Ramos (cell line): ENCODE results near the gene DNAJC5.
"Not testable (repeated sequence)": the region's sequence is repeated elsewhere in the genome, so short reads cannot be mapped to it uniquely, and the experiment has no call there.

Source experiments
- in situ Hi-C: fragments of 300-500 bp; cut with MboI; formaldehyde crosslinking; loops from one replicate; pipeline ENCODE4 v1.14.3; 2022; ENCODE audit warnings: low sequenced_read_pairs; ENCODE audit not compliant: unreplicated experiment

The DNAJC5 gene

DNA sequence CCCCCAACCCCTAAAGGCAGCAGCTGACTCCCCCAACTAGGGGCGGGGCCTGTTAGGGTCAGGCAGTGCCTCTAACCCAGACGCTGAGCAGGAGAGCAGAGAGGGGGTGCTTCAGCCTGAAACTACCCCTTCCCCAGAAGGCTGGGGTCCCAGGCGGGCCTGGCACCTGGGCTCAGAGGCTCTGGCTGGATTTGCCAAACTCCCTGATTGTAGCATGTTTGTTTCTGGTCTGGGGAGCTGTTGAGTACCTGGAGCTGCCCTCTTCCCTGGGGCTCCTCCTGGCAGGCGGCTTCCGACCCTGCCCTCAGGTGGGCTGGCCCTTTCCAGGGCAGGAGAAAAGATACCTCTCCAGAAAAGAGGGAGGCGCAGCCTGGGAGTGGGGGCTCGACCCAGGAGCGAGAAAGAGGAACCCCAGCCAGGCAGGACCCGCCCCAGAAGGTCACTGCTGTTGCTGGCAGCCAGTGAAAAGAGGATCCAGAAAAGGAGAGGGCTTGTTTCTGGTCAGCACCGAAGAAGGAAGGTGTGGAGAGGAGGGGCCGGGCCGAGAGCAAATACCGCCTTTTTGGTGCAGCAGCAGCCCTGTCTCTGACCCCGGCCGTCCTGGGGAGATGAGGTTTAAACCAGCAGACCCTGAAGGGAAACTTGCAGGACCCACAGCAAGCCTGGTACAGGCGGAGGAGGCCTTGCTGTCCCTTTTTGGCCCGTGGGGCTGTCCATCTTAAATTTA lies 34.4 kb upstream of the DNAJC5 start:
- in situ Hi-C loops, result no loop called here

DNA sequence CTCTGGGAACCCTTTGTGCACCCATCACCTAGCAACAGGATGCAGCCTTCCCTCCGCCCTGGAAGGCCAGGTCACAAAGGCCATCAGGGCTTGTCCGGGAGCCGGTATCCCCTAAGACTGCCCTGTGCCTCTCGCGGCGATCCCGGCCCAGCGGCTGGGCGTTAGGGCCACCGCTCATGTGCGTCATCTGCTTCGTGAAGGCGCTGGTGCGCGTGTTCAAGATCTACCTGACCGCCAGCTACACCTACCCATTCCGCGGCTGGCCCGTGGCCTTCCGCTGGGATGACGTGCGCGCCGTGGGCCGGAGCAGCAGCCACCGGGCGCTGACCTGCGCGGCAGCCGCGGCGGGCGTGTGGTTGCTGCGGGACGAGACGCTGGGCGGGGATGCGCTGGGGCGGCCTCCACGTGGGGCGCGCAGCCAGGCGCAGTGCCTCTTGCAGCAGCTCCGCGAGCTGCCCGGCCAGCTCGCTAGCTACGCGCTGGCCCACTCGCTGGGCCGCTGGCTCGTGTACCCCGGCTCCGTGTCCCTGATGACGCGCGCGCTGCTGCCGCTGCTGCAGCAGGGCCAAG lies 33.5 kb upstream of the DNAJC5 start, which contains the start of gene ABHD16B:
TSS of gene ABHD16B (plus strand) at position 134 of the 570 bp plus-strand sequence. CDS start at position 177, 43 bp downstream.
- in situ Hi-C loops, result no loop called here

DNA sequence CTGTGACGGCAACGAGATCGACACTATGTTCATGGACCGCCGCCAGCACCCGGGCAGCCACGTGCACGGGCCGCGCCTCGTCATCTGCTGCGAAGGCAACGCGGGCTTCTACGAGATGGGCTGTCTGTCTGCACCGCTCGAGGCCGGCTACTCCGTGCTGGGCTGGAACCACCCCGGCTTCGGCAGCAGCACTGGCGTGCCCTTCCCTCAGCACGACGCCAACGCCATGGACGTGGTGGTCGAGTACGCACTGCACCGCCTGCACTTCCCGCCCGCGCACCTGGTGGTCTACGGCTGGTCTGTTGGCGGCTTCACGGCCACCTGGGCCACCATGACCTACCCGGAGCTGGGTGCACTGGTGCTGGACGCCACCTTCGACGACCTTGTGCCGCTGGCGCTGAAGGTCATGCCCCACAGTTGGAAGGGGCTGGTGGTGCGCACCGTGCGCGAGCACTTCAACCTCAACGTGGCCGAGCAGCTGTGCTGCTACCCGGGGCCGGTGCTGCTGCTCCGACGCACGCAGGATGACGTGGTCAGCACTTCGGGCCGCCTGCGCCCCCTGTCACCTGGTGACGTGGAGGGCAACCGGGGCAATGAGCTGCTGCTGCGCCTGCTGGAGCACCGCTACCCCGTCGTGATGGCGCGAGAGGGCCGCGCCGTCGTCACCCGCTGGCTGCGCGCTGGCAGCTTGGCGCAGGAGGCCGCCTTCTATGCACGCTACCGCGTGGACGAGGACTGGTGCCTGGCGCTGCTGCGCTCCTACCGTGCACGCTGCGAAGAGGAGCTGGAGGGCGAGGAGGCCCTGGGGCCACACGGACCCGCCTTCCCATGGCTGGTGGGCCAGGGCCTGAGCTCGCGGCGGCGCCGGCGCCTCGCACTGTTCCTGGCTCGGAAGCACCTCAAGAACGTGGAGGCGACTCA lies 32.7 kb upstream of the DNAJC5 start:
- in situ Hi-C loops, result no loop called here

DNA sequence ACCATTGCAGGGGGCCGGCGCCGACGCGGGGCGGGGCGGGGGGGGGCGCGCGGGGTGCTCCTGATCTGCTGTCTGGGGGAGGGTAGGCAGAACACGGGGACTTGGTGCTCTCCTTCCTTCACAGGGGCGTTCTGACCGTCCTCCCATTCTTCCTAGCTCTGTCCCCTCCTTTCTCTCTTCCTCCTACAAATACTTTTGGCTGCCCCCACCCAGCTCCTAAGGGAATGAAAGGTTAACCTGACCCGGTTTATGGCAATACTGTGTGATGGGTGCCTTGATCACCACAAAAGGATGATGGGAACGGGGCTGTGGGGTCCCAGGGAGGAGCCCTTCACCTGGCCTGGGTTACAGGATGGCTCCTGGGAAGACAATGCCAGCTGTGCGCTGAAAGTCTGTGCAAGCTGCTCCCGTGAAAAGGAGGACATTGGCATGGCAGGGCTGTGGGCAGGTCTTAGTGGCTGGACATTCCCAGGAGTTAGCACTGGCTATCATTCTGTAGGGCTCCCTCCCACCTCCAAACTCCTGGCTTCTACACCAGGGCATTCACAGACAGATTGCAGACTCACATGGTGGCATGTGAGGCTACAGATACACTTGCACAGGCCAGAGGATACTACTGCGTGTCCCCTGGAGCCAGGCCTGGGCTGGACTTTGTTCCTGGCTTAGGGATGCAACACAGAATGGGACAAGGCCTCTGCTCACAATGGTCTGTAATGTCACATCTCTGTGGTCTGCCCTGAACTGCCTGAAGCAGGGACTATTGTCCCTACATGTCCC lies 31.7 kb upstream of the DNAJC5 start:
- in situ Hi-C loops, result no loop called here

DNA sequence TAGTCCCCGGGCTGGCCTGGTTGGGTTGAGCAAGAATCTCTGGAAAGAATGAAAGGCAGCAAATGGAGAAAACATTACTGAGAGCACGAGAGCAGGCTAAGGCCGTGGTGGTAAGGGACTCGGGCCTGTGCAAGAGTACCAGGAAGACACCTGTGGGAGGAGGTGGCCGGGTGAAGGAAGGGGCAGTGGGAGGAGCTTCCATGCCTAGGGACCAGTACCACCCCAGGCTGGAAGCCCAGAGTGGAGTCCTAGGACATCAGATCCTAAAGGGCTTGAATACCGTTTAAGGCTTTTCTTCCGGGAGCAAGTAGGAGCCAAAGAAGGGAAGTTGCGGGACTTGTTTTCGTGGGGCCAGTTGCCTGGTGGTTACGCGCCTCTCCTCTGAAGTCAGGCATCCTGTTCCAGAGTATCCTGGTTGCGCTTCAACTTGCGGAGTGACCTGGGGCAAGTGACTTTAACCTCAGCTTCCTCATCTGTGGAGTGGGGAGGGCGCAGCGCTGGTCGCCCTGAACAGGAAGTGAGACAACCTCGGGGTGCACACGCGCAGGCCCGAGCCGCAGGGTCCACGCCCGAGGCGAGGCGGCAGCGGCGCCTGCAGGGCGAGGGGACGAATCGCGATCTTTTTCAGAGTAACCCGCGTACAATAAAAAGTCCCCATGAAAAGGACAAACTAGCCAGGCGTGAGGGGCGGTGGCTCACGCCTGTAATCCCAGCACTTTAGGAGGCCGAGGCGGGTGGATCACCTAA lies 31.0 kb upstream of the DNAJC5 start:
- in situ Hi-C loops, result no loop called here

DNA sequence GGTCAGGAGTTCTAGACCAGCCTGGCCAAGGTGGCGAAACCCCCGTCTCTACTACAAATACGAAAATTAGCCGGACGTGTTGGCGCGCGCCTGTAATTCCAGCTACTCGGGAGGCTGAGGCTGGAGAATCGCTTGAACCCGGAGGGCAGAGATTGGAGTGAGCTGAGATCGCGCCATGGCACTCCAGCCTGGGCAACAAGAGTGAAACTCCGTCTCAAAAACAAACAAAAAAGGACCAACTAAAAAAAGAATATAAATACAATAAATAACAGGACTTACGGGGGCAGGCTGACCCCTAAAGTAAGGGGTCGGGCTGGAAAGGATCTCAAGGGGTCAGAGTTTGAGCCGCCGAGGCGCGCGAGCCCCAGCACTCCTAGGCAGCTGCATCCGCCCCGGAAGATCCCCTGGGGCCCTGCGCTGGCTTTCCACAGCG lies 30.4 kb upstream of the DNAJC5 start:
- in situ Hi-C loops, result no loop called here

DNA sequence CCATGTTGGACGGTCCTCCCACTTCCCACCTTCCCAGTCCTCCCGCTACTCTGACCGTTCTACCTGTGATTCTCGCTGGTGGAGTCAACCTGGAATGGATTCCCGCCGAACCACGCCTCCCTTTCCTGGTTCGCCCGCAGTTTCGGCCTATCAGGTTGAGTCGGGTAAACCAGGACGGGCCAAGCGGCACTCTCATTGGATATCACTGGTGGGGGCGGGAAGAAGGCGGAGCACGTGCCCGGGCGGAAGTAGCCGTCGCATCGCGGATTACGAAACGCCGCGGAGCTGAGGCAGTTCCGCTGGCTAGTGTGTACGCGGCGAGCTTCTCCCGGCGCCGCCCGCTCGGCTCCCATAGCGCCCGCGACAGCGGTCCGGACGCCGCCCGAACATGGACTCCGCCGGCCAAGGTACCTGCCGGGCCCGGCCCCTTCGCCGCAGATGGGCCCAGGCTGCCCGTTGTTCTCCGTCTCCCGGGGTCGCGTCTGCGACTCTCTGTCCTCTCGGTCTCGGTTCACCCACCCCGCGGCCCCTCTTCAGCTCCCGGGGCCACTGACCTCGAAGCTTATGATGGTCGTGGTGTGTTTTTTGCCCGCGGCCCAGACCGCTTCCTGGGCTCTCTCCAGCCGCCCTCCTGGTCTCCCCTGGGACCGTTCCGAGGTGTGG lies 29.8 kb upstream of the DNAJC5 start, which contains the start of gene TPD52L2:
TSS of gene TPD52L2 (plus strand) at position 293 of the 663 bp plus-strand sequence. CDS start at position 389, 96 bp downstream.
- in situ Hi-C loops, result no loop called here

DNA sequence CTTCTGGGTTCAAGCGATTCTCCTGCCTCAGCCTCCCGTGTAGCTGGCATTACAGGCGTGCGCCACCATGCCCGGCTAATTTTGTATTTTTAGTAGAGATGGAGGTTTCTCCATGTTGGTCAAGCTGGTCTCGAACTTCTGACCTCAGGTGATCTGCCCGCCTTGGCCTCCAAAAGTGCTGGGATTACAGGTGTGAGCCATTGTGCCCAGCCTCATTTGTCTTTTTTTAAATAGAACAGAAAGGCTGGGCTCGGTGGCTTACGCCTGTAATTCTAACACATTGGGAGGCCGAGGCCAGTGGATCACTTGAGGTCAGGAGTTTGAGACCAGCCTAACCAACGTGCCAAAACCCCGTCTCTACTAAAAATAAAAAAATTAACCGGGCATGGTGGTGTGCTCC lies 27.9 kb upstream of the DNAJC5 start:
- in situ Hi-C loops, result not testable (repeated sequence)

DNA sequence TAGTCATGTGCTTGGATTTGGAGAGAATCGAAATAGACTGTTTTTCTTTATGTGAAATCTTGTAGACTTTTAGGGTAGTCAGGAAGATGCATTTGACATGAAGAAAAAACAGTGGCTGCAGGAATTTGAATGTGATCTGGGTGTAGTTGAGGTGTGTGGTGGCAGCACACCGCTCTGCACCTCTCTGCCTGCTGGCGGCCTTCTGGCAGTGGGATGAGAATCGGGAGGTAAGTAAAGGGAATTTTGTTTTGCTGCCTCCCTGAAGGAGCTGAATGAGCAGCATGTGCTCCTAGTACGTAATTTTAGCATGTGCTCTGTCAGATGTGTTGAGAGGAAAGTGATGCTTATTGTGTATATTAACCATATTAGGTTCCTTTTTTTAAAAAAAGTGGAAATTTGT lies 26.7 kb upstream of the DNAJC5 start:
- in situ Hi-C loops, result no loop called here

DNA sequence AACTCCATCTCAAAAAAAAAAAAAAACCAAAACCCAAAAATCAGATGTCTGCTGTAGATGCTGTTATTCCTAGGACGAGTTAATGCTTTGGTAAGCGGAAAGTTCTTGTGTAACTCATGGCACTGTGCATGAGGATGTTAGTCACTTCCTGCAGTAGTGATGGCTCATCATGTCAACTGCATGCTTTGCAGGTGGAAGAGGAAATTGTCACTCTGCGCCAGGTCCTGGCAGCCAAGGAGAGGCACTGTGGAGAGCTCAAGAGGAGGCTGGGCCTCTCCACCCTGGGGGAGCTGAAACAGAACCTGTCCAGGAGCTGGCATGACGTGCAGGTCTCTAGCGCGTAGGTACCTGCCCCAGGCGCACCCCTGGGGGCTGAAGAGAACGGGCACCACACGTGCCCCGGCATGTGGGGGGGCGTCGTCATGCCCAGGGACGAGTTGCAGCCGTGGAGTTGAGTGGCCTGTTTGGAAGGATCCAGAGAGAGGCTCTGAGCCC lies 21.4 kb upstream of the DNAJC5 start:
- in situ Hi-C loops, result no loop called here

DNA sequence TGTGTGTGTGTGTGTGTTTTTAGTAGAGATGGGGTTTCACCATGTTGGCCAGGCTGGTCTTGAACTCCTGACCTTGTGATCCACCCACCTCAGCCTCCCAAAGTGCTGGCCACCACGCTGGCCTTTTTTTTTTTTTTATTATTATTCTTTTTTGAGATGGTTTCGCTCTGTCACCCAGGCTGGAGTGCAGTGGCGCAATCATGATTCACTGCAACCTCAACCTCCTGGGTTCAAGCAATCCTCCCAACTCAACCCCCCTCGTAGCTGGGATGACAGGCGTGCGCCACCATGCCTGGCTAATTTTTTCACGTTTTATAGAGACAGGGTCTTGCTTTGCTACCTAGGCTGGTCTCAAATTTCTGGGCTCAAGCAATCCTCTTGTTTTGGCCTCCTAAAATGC lies 20.7 kb upstream of the DNAJC5 start:
- in situ Hi-C loops, result not testable (repeated sequence)

DNA sequence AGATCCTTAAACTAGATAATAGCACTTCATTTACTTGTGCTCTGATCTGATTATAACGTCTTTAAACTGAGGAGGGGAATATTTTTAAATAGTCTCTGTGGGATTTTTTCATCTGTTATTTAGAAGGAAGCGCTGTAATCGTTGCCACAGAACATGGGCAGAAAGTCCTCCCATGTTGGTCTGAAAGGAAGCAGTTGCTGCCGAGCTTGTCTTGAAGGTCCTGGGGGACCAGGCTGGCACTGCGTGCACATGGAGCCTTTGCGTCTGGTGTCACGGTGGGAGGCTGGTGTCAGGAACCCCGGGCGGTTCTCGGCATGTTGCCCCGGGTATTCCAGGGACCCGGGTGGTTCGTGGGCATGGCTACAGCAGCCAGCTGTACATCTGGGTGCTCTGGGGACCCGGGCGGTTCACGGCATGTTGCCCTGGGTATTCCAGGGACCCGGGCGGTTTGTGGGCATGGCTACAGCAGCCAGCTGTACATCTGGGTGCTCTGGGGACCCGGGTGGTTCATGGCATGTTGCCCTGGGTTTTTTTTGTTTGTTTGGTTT lies 18.4 kb upstream of the DNAJC5 start:
- in situ Hi-C loops, result no loop called here

DNA sequence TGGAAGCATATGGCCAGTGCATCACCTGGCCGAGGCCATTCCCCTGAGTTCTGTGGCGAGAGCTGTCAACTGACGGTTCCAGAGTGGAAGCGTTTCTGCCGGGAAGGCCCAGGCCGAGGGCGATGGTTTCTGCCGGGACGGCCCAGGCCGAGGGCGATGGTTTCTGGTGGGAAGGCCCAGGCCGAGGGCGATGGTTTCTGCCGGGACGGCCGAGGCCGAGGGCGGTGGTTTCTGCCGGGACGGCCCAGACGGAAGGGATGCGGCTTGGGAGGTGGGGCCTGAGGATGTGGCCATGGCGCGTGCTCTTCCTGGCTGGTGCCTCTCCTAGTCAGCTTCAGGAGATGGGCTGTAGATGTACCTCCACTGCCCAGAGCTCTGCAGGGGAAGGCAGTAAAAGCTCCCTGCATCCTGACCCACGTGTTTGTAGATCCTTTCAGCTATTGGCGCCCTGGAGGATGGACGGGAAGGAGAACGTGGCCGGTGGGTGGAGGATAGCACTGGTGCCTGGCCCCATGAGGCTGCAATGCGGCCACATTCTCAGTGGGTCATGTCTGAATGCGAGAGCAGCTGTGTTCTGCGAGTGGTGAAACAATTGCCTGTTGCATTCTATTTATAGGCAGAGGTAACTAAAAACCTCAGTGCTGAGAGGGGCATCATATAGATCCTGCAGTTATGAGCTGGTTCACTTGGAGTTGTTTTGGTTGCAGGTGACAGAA lies 17.0 kb upstream of the DNAJC5 start:
- in situ Hi-C loops, result no loop called here

DNA sequence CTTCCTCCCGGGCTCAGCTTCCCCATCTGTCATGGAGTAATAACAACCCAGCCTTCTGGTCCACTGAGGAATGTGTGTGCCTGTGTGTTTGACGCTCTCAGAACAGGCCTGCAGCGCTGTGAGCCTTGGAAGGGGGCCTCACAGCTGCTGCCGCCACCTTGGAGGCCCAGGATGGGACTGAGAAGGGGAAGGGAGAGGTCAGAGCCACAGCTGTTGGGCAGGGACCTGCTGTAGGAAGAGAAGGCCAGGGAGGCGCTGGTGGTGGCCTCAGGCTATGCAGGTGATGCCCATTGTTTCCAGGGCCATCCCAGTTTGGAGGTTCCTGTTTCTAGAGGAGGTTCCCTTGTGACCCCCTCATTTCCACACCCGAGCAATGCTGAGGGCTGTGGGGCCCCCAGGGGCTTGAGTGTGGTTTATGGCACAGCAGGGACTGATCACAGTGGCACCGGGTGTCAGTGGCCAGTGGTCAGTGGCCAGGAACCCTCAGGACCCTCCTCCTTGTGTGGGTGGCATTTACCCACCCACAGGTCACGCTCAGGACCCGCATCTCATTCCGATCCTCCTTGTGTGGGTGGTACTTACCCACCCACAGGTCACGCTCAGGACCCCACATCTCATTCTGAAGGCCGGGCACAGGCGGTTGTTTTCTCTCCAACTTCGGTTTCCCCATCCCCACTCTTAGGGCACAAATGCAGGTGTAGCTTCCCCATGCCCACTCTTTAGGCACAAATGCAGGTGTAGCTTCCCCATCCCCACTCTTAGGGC lies 15.8 kb upstream of the DNAJC5 start:
- in situ Hi-C loops, result no loop called here

DNA sequence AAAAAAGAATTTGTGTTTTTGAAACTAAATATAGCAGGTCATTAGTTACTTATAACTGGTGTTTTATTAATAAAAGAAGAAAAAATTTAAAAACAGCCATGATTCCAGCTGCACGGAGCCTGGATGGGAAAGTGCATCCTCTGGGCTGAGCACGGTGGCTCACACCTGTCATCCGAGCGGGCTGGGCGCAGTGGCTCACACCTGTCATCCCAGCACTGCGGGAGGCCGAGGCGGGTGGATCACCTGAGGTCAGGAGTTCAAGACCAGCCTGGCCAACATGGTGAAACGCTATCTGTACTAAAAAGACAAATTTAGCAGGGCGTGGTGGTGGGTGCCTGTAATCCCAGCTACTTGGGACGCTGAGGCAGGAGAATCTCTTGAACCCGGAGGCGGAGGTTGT lies 14.0 kb upstream of the DNAJC5 start:
- in situ Hi-C loops, result not testable (repeated sequence)

DNA sequence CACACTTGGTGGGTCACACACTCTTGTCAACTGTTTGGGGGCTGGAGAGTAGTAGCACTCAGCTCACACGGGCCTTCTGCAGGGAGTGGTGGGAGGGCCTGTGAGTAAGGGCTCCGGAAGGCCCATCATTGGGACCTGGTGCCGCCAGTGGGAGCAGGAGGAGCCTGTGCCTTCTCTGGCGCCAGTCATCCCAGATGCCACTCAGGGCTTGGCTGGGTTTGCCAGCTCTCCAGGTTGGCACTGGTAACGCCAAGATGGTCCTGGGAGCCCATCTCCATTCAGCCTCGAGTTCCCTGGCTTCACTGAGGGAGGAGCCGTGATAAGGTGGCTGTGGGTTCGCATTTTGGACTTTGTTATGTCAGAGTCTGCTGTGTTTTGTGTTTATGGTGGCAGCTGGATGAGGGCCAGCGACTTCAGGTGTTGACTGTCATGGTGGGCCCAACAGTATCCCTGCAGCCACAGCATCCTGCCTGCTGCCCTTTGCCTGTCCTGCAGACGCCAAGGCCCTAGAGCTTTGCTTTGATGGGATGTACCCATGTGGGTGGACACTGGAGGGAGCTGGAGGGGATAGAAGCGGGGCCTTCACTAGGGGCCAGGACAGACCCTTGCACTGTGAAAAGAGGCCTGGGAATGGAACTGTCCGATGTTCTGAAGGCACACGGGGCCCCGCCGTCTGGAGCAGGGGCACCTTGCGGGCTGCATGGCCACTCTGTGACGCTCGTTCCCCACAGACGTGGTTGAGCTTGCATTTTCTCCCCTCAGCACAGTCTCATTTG lies 13.3 kb upstream of the DNAJC5 start:
- in situ Hi-C loops, result no loop called here
